Body of pancreas (tissue), 4 donors: ENCODE results near the gene FOXS1. TPM values are rescaled to one million over a fixed set of nuclear protein-coding genes. Genes with fewer than 3 reads are reported as not detected.

Experiments
- ATAC-seq: fragments of 150-250 bp; one replicate; pipeline ENCODE4 v1.9.1; 2016
- DNase-seq, 4 donors: peaks; one replicate each; pipeline ENCODE4 v3.0.0-alpha.2; 2019
- H3K27ac ChIP-seq, 4 donors: fragments of 200-600 bp; sonication (generic); 1 replicate in 3 of 4; 2 replicates in 1 of 4; pipeline versions ENCODE4 v1.5.1 to v1.6.1; 2016 to 2019; ENCODE audit warnings: mild to moderate bottlenecking in 1 of 4, mixed read lengths in 1 of 4, moderate library complexity in 1 of 4
- H3K27me3 ChIP-seq, 2 donors: fragments of 200-600 bp; sonication (generic); one replicate each; pipeline ENCODE4 v1.6.0; 2016; ENCODE audit warnings: mild to moderate bottlenecking in 1 of 2
- H3K36me3 ChIP-seq, 2 donors: fragments of 200-600 bp; sonication (generic); replicated peaks in 1 of 2; 2 replicates each; pipeline ENCODE4 v1.5.1; 2016; ENCODE audit warnings: low read depth in 2 of 2; ENCODE audit not compliant: insufficient read depth in 1 of 2
- H3K4me1 ChIP-seq: fragments of 200-600 bp; sonication (generic); one replicate; pipeline ENCODE4 v1.6.0; 2016
- H3K4me3 ChIP-seq, 2 donors: fragments of 200-600 bp; sonication (generic); 1 replicate in 1 of 2; 2 replicates in 1 of 2; pipeline ENCODE4 v1.5.1; 2016 to 2019
- H3K9me3 ChIP-seq, 3 donors: fragments of 200-600 bp; sonication (generic); 1 replicate in 2 of 3; 2 replicates in 1 of 3; pipeline ENCODE4 v1.5.1; 2016
- POLR2A ChIP-seq, 3 donors: fragments of 450-650 bp; IDR thresholded peaks; one replicate each; pipeline ENCODE4 v1.6.1; 2016; ENCODE audit warnings: antibody characterized with exemption in 3 of 3, mild to moderate bottlenecking in 2 of 3
- WGBS, 2 donors: methylation state at CpG; one replicate each; pipeline ENCODE4 v1.1.5; 2017; 5-methylcytosine and 5-hydroxymethylcytosine counted together
- intact Hi-C: fragments of 100-400 bp; cut with DNase I; formaldehyde crosslinking; loops from one replicate; pipeline ENCODE4 v1.15.1; 2023
- total RNA-seq, 2 donors: library from RNA; depleted of rRNA; stranded (reverse); fragments of >200 nt; gene quantifications; one replicate each; pipeline ENCODE4 v1.1.0, GENCODE V29; 2016
- TF ChIP-seq, protein P1 (sequence below), 7 experiments: fragments of 450-650 bp in 4 of 7; fragments of 200-600 bp in 3 of 7; sonication (generic) in 3 of 7; IDR thresholded peaks; one replicate each; pipeline ENCODE4 v1.5.1; 2016 to 2019; ENCODE audit warnings: antibody characterized with exemption in 7 of 7

FOXS1 gene
- 1 to 10 TPM in 1 of 2 donors, not detected in 1; 3.0 TPM for total RNA-seq

GRCh38 chr20:31845300-31845863, at the start of gene FOXS1:
FOXS1 (minus strand) TSS chr20:31845604; CDS start chr20:31845542, 62 bp downstream.
- ATAC-seq, result no peak
- TF ChIP-seq POLR2A (IDR thresholded peaks at IDR 0.05), result peak in 1 of 3 donors; percentile 12
- TF ChIP-seq, protein P1, sequence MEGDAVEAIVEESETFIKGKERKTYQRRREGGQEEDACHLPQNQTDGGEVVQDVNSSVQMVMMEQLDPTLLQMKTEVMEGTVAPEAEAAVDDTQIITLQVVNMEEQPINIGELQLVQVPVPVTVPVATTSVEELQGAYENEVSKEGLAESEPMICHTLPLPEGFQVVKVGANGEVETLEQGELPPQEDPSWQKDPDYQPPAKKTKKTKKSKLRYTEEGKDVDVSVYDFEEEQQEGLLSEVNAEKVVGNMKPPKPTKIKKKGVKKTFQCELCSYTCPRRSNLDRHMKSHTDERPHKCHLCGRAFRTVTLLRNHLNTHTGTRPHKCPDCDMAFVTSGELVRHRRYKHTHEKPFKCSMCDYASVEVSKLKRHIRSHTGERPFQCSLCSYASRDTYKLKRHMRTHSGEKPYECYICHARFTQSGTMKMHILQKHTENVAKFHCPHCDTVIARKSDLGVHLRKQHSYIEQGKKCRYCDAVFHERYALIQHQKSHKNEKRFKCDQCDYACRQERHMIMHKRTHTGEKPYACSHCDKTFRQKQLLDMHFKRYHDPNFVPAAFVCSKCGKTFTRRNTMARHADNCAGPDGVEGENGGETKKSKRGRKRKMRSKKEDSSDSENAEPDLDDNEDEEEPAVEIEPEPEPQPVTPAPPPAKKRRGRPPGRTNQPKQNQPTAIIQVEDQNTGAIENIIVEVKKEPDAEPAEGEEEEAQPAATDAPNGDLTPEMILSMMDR (IDR thresholded peaks at IDR 0.05), result no peak
- peaks cover 11% of the 10 kb centered on the region for H3K4me1 ChIP-seq
- no peak within 1 kb of the TSS for H3K4me3 ChIP-seq
- intact Hi-C loops, result no loop called here
- H3K36me3 ChIP-seq, result no peaks in the 10 kb centered on the region
- no peaks in the 10 kb centered on the region for H3K27me3 ChIP-seq
- 25 to 56% methylated on average over 7 to 18 of the region's 21 CpGs for WGBS, 2 donors
- no peak for DNase-seq
- H3K27ac ChIP-seq, result no peak within 1 kb of the TSS
- no peaks in the 10 kb centered on the region for H3K9me3 ChIP-seq

- Histone ChIP-seq H3K27ac (no peak overlapping the region), H3K9me3 (no peaks in the 10 kb centered on the region), H3K27me3 (no peaks in the 10 kb centered on the region), H3K36me3 (no peaks in the 10 kb centered on the region), H3K4me1 (no peaks in the 10 kb centered on the region), H3K4me3 (no peak overlapping the region)
- 41 to 43% methylated on average over 8 of the region's 8 CpGs for WGBS, 2 donors
- TF ChIP-seq POLR2A (IDR thresholded peaks at IDR 0.05), result no peak
- TF ChIP-seq, protein P1 (IDR thresholded peaks at IDR 0.05), result no peak
- ATAC-seq, result no peak
- no peak for DNase-seq
- intact Hi-C loops, result no loop called here
Observed at GRCh38 chr20:31890646-31891045, 45.2 kb upstream of the FOXS1 start.

- Histone ChIP-seq H3K36me3 (no peaks in the 10 kb centered on the region), H3K4me3 (no peak overlapping the region), H3K27me3 (no peaks in the 10 kb centered on the region), H3K9me3 (no peaks in the 10 kb centered on the region), H3K27ac (no peak overlapping the region), H3K4me1 (peaks cover 4% of the 10 kb centered on the region)
- intact Hi-C loops, result no loop called here
- ATAC-seq (no peak), DNase-seq (no peak)
- no peak for TF ChIP-seq POLR2A (IDR thresholded peaks at IDR 0.05)
- TF ChIP-seq, protein P1 (IDR thresholded peaks at IDR 0.05), result no peak
Observed at GRCh38 chr20:31883829-31884228, 38.4 kb upstream of the FOXS1 start.

DNA sequence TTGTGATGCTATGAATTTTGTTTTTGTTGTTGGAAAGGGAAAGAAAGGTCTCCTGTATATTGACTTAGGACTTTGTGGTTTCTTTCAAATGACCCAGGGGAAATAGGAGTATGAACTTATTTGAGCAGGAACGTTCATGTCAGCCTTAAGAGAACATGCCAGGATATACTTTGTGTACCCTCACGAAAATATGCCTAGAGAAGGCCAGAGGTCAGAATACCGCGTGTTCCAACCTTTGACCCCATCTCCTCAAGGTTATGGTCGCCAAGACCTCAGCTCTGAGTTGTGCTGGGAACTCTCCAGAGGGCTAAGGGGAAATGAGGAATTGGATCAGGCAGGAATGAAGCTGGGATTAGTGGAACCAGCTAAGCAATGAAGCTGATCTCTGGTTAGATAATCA, 36.5 kb upstream of the FOXS1 start:
- Histone ChIP-seq H3K27ac (no peak overlapping the region), H3K36me3 (no peaks in the 10 kb centered on the region), H3K4me3 (no peak overlapping the region), H3K4me1 (peaks cover 4% of the 10 kb centered on the region), H3K9me3 (no peaks in the 10 kb centered on the region), H3K27me3 (no peaks in the 10 kb centered on the region)
- no peak for TF ChIP-seq POLR2A (IDR thresholded peaks at IDR 0.05)
- TF ChIP-seq, protein P1 (IDR thresholded peaks at IDR 0.05), result no peak
- no peak for ATAC-seq
- intact Hi-C loops, result no loop called here
- DNase-seq, result no peak
- WGBS, 2 donors, result 36 to 43% methylated on average over 5 of the region's 5 CpGs
